Parathyroid adenoma (tissue), 2 donors: ENCODE results near the gene ALDH3A2.

ENCODE experiments used
- H2AFZ ChIP-seq: fragments of 300-600 bp; sonication (generic); one replicate; pipeline ENCODE4 v1.7.0; 2017; ENCODE audit warnings: antibody characterized with exemption, mild to moderate bottlenecking
- H3K27ac ChIP-seq: fragments of 300-600 bp; sonication (generic); one replicate; pipeline ENCODE4 v1.7.0; 2017
- H3K27me3 ChIP-seq: fragments of 300-600 bp; sonication (generic); one replicate; pipeline ENCODE4 v1.7.0; 2017; ENCODE audit warnings: low read length; ENCODE audit not compliant: control insufficient read depth, insufficient read depth
- H3K36me3 ChIP-seq: fragments of 300-600 bp; sonication (generic); one replicate; pipeline ENCODE4 v1.7.0; 2017; ENCODE audit warnings: low read length; ENCODE audit not compliant: control insufficient read depth, insufficient read depth
- H3K4me1 ChIP-seq: fragments of 300-600 bp; sonication (generic); one replicate; pipeline ENCODE4 v1.7.0; 2017; ENCODE audit warnings: control low read depth
- H3K4me2 ChIP-seq: fragments of 300-600 bp; sonication (generic); one replicate; pipeline ENCODE4 v1.7.0; 2017; ENCODE audit warnings: low read length
- H3K4me3 ChIP-seq: fragments of 300-600 bp; sonication (generic); one replicate; pipeline ENCODE4 v1.7.0; 2017; ENCODE audit warnings: low read depth, low read length
- H3K79me2 ChIP-seq: fragments of 300-600 bp; sonication (generic); one replicate; pipeline ENCODE4 v1.7.0; 2017; ENCODE audit warnings: control low read depth
- H3K9ac ChIP-seq: fragments of 300-600 bp; sonication (generic); one replicate; pipeline ENCODE4 v1.7.0; 2017; ENCODE audit warnings: mild to moderate bottlenecking
- H3K9me3 ChIP-seq: fragments of 300-600 bp; sonication (generic); one replicate; pipeline ENCODE4 v1.7.0; 2017; ENCODE audit warnings: low read length; ENCODE audit not compliant: control insufficient read depth
- TF ChIP-seq, protein P1 (sequence below): fragments of 300-600 bp; sonication (generic); IDR thresholded peaks from one replicate; pipeline ENCODE4 v1.7.0; 2017; ENCODE audit warnings: antibody characterized with exemption, mild to moderate bottlenecking
- donor health status: primary hyperparathyroidism.

The ALDH3A2 gene

DNA sequence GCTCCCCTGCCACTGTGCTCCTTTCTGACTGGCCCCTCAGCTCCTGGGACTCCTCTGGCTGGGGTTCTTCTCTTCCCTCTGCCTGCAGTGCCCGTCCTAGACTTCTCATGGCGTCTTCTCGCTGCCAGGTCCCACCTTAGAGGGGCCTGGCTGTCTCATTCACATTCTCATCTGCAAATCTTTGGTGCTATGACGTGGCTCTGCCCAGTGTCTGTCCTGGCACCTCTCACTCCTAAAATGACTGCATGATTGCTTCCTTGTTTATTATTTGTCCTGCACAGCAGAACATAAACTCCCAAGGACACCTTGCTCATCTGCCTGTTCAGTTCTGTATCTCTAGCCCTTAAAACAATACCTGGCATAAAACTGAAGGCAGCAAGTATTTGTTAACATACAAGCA, 18.5 kb upstream of the ALDH3A2 start:
- Histone ChIP-seq H3K9me3 (no peaks in the 10 kb centered on the region), H3K27ac (no peak overlapping the region), H3K4me1 (no peaks in the 10 kb centered on the region), H3K4me2 (no peak overlapping the region), H2AFZ (no peak overlapping the region), H3K9ac (no peak overlapping the region), H3K27me3 (no peaks in the 10 kb centered on the region), H3K4me3 (no peak overlapping the region), H3K79me2 (no peaks in the 10 kb centered on the region), H3K36me3 (no peaks in the 10 kb centered on the region)
- TF ChIP-seq, protein P1, sequence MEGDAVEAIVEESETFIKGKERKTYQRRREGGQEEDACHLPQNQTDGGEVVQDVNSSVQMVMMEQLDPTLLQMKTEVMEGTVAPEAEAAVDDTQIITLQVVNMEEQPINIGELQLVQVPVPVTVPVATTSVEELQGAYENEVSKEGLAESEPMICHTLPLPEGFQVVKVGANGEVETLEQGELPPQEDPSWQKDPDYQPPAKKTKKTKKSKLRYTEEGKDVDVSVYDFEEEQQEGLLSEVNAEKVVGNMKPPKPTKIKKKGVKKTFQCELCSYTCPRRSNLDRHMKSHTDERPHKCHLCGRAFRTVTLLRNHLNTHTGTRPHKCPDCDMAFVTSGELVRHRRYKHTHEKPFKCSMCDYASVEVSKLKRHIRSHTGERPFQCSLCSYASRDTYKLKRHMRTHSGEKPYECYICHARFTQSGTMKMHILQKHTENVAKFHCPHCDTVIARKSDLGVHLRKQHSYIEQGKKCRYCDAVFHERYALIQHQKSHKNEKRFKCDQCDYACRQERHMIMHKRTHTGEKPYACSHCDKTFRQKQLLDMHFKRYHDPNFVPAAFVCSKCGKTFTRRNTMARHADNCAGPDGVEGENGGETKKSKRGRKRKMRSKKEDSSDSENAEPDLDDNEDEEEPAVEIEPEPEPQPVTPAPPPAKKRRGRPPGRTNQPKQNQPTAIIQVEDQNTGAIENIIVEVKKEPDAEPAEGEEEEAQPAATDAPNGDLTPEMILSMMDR = no peak

DNA sequence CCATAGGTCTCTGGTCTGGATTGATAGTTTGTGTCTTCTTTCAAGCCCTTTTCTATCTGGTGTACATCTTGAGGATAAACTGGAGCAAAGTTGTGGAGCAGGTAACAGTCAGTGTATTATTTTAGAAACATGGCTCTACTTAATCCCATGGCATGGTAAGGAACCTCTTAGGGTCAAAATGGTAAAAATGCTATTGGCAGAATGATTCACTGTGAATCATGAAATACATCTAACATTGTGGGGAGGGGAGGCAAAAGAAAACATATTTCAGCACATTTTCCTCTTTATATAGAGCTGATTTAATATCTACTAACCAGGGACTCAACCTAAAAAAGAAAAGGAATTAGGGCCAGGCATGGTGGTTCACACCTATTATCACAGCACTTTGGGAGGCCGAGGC, 17.9 kb upstream of the ALDH3A2 start:
- Histone ChIP-seq H3K4me2 (no peak overlapping the region), H3K9ac (no peak overlapping the region), H3K27ac (no peak overlapping the region), H3K4me1 (no peaks in the 10 kb centered on the region), H3K79me2 (no peaks in the 10 kb centered on the region), H3K9me3 (no peaks in the 10 kb centered on the region), H2AFZ (no peak overlapping the region), H3K4me3 (no peak overlapping the region), H3K36me3 (no peaks in the 10 kb centered on the region), H3K27me3 (no peaks in the 10 kb centered on the region)
- TF ChIP-seq, protein P1 = no peak

DNA sequence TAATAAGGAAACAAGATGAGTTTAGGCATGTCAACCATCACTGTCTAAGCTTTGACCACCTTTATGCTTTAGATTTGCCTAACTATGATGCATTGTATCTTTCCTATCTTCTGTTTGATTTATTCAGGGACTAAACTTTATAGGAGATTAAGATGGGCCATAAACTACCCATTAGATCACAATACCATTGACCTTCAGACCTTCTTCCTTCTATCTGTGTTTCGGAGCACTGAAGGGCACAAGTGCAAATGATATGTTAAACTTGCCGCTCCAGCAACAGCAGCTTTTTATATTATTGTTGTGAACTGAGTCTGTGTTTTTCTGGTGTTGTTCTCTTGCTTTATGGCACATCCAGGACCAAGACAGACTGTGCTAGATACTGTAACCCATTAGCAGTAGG, 16.6 kb upstream of the ALDH3A2 start:
- Histone ChIP-seq H3K79me2 (no peaks in the 10 kb centered on the region), H3K27ac (no peak overlapping the region), H3K36me3 (no peaks in the 10 kb centered on the region), H3K4me3 (no peak overlapping the region), H3K4me1 (no peaks in the 10 kb centered on the region), H2AFZ (no peak overlapping the region), H3K27me3 (no peaks in the 10 kb centered on the region), H3K9ac (no peak overlapping the region), H3K4me2 (no peak overlapping the region), H3K9me3 (no peaks in the 10 kb centered on the region)
- TF ChIP-seq, protein P1 = no peak

DNA sequence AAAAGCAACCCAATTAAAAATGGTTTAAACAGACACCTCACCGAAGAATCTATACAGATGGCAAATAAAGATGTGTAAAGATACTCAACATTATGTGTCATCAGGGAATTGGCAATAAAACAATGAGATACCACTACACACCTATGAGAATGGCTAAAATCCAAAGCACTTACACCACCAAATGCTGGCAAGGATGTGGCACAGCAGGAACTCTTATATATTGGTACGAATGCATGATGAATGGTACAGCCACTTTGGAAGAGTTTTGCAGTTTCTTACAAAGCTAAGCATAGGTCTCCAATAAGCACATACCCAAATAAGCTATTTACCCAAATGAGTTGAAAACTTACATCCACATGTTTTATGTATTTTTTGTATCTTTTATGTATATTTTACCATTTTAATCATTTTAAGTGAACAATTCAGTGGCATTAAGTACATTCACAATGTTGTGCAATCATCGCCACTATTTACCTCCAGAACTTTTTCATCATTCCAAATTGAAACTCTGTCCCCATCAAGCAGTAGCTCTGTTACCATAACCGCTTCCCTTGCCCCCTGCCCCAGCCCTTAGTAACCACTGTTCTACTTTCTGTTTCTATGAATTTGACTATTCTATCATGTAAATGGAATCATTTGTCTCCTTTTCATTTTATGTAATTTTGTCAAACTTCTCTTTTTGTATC, 6.7 kb upstream of the ALDH3A2 start:
- no peaks in the 10 kb centered on the region for H3K27me3 ChIP-seq
- no peaks in the 10 kb centered on the region for H3K79me2 ChIP-seq
- no peaks in the 10 kb centered on the region for H3K36me3 ChIP-seq
- H3K4me1 ChIP-seq = peaks cover 4% of the 10 kb centered on the region
- H3K9ac ChIP-seq = no peak overlapping the region
- H3K4me2 ChIP-seq = no peak overlapping the region
- TF ChIP-seq, protein P1 = no peak
- H2AFZ ChIP-seq = no peak overlapping the region
- H3K9me3 ChIP-seq = no peaks in the 10 kb centered on the region
- H3K4me3 ChIP-seq = no peak overlapping the region
- H3K27ac ChIP-seq = no peak overlapping the region

DNA sequence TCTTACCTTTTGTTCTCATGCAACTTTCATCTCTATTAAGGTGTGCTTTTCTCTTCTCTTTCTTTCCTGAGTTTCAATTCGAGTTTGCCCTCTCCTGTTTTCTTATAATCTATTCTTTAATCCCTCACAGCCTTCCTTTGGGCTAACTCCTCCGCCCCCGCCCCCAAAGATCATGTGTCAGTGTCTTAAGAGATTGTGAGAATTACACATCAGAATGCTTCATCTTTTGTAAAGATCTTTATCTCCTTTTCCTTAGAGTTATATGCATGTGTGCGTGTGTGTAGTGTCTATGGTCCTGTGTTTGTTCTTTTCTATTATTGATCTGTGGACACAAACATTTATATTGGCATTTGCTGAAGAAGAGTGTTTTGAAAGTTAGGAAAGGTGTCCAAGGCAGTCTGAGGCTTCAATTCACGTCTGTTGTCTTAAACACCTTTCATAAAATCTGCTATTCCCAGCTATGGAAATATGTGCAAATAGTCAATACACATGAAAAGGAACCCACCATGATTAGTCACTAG, 6.1 kb upstream of the ALDH3A2 start:
- no peaks in the 10 kb centered on the region for H3K36me3 ChIP-seq
- H3K9ac ChIP-seq = no peak overlapping the region
- no peak overlapping the region for H3K4me3 ChIP-seq

More for the DNA sequence above, 6.1 kb upstream of the ALDH3A2 start:
- Histone ChIP-seq H3K4me1 (peaks cover 9% of the 10 kb centered on the region), H3K4me2 (no peak overlapping the region), H3K9me3 (no peaks in the 10 kb centered on the region), H3K79me2 (no peaks in the 10 kb centered on the region), H2AFZ (no peak overlapping the region), H3K27me3 (no peaks in the 10 kb centered on the region), H3K27ac (no peak overlapping the region)
- TF ChIP-seq, protein P1 = no peak
